IMR-90 (cell line): ENCODE data around the gene AJM1. TPM values are rescaled to one million over a fixed set of nuclear protein-coding genes. Genes with fewer than 3 reads are reported as not detected.

ENCODE experiments used
- ATAC-seq: fragments of 200-7000 bp; cut with Tn5 transposase; 2 replicates; pipeline ENCODE4 v1.9.1; 2020; ENCODE audit warnings: low read depth, mild to moderate bottlenecking, moderate library complexity
- BruUV-seq: library from RNA; stranded (reverse); fragments of 400-500 nt; replicated peaks from 2 replicates; lab custom pipeline; 2021; lab: Mats Ljungman, UMichigan
- CTCF ChIA-PET: fragments of 300-600 bp; formaldehyde crosslinking; extraction: SDS; loops from one replicate; lab custom pipeline; 2021; ENCODE audit warnings: antibody characterized with exemption; lab: Yijun Ruan, JAX
- POLR2A ChIA-PET: fragments of 300-600 bp; sonication (Branson Sonifier 250); formaldehyde crosslinking; loops from one replicate; lab custom pipeline; 2022; ENCODE audit warnings: antibody characterized with exemption; ENCODE audit not compliant: unreplicated experiment; lab: Charles Lee
- DNase-seq: peaks from one replicate; pipeline ENCODE4 v3.0.0; 2013
- H2AFZ ChIP-seq: replicated peaks from 2 replicates; pipeline ENCODE3; 2013; ENCODE audit warnings: low read length, mild to moderate bottlenecking; ENCODE audit not compliant: poor library complexity
- H2AK5ac ChIP-seq: 2 replicates; pipeline ENCODE4 v1.6.1; 2013; ENCODE audit warnings: low read depth, low read length, inconsistent platforms
- H2AK9ac ChIP-seq: replicated peaks from 2 replicates; pipeline ENCODE3; 2013; ENCODE audit warnings: mild to moderate bottlenecking, low read depth, low read length, moderate library complexity; ENCODE audit not compliant: poor library complexity
- H2BK120ac ChIP-seq: 2 replicates; pipeline ENCODE4 v1.6.1; 2013; ENCODE audit warnings: low read depth, low read length, inconsistent platforms
- H2BK15ac ChIP-seq: 3 replicates; pipeline ENCODE4 v1.6.1; 2013; ENCODE audit warnings: low read depth, low read length, inconsistent platforms
- H2BK20ac ChIP-seq: 2 replicates; pipeline ENCODE4 v1.6.1; 2013; ENCODE audit warnings: low read depth, mild to moderate bottlenecking, inconsistent platforms, low read length, moderate library complexity
- H2BK5ac ChIP-seq: 2 replicates; pipeline ENCODE4 v1.6.1; 2013; ENCODE audit warnings: mild to moderate bottlenecking, low read depth, low read length, inconsistent platforms; ENCODE audit not compliant: poor library complexity, severe bottlenecking
- H3K14ac ChIP-seq: replicated peaks from 2 replicates; pipeline ENCODE4 v1.6.1; 2013; ENCODE audit warnings: low read depth, low read length, inconsistent platforms
- H3K18ac ChIP-seq: 2 replicates; pipeline ENCODE4 v1.6.1; 2013; ENCODE audit warnings: low read depth, low read length, control low read depth
- H3K23ac ChIP-seq: 2 replicates; pipeline ENCODE4 v1.6.1; 2013; ENCODE audit warnings: low read depth, low read length, inconsistent platforms
- H3K27ac ChIP-seq: 2 replicates; pipeline ENCODE4 v1.5.1; 2013; ENCODE audit warnings: mild to moderate bottlenecking, control low read depth, low read length; ENCODE audit not compliant: insufficient read depth
- H3K27me3 ChIP-seq: 2 replicates; pipeline ENCODE4 v1.6.1; 2013; ENCODE audit warnings: low read length; ENCODE audit not compliant: control insufficient read depth, insufficient read depth
- H3K36me3 ChIP-seq: 2 replicates; pipeline ENCODE4 v1.6.1; 2013; ENCODE audit warnings: low read length, mixed read lengths; ENCODE audit not compliant: control insufficient read depth, insufficient read depth
- H3K4ac ChIP-seq: 2 replicates; pipeline ENCODE4 v1.6.1; 2013; ENCODE audit warnings: low read depth, low read length, inconsistent platforms
- H3K4me1 ChIP-seq: 2 replicates; pipeline ENCODE4 v1.6.1; 2013; ENCODE audit warnings: low read length, mixed read lengths; ENCODE audit not compliant: control insufficient read depth, insufficient read depth
- H3K4me2 ChIP-seq: 2 replicates; pipeline ENCODE4 v1.6.1; 2013; ENCODE audit warnings: low read depth, mild to moderate bottlenecking, control low read depth, low read length, moderate library complexity
- H3K4me3 ChIP-seq: 2 replicates; pipeline ENCODE4 v1.5.1; 2013; ENCODE audit warnings: low read depth, mild to moderate bottlenecking, control low read depth, low read length, moderate library complexity; ENCODE audit not compliant: insufficient read depth
- H3K56ac ChIP-seq: 2 replicates; pipeline ENCODE4 v1.6.1; 2013; ENCODE audit warnings: low read length, inconsistent platforms; ENCODE audit not compliant: insufficient read depth; ENCODE audit errors: extremely low read depth
- H3K79me1 ChIP-seq, 2 experiments: 2 replicates each; pipeline ENCODE4 v1.6.1; 2013; ENCODE audit warnings: low read length in 2 of 2, inconsistent platforms in 1 of 2, low read depth in 1 of 2
- H3K9ac ChIP-seq: 2 replicates; pipeline ENCODE4 v1.6.1; 2013; ENCODE audit warnings: low read depth, low read length, control low read depth
- H3K9me1 ChIP-seq: 2 replicates; pipeline ENCODE4 v1.6.1; 2013; ENCODE audit warnings: low read length, inconsistent platforms; ENCODE audit not compliant: insufficient read depth
- H3K9me3 ChIP-seq: 2 replicates; pipeline ENCODE4 v1.6.1; 2013; ENCODE audit warnings: low read length; ENCODE audit not compliant: control insufficient read depth, insufficient read depth
- H4K20me1 ChIP-seq: 2 replicates; pipeline ENCODE4 v1.6.1; 2013; ENCODE audit warnings: low read length, inconsistent platforms; ENCODE audit not compliant: insufficient read depth
- H4K5ac ChIP-seq: 2 replicates; pipeline ENCODE4 v1.6.1; 2013; ENCODE audit warnings: mild to moderate bottlenecking, low read depth, low read length, control low read depth
- H4K8ac ChIP-seq, 2 experiments: 2 replicates each; pipeline ENCODE4 v1.6.1; 2013; ENCODE audit warnings: low read depth in 2 of 2, low read length in 2 of 2, control low read depth in 1 of 2, inconsistent platforms in 1 of 2
- H4K91ac ChIP-seq: 2 replicates; pipeline ENCODE4 v1.6.1; 2013; ENCODE audit warnings: low read depth, low read length, inconsistent platforms; ENCODE audit not compliant: insufficient read depth
- ELK1 ChIP-seq: fragments of 150-350 bp; IDR thresholded peaks from 2 replicates; pipeline ENCODE4 v1.6.1; 2016; ENCODE audit warnings: low read depth, mild to moderate bottlenecking, low read length, moderate library complexity, borderline replicate concordance
- WGBS, 2 experiments: methylation state at CpG; one replicate each; pipeline versions ENCODE4 v1.1.5 to v1.1.7; 2013; ENCODE audit warnings: missing lambda C conversion rate in 2 of 2; ENCODE audit not compliant: insufficient read length in 1 of 2; ENCODE audit errors: extremely low coverage in 2 of 2; 5-methylcytosine and 5-hydroxymethylcytosine counted together
- dilution Hi-C: fragments of 300-500 bp; cut with HindIII; formaldehyde crosslinking; loops from one replicate; pipeline ENCODE4 v1.14.3; 2018; ENCODE audit warnings: low sequenced_read_pairs; ENCODE audit not compliant: unreplicated experiment
- in situ Hi-C: fragments of 300-500 bp; cut with MboI; formaldehyde crosslinking; loops from 3 replicates; pipeline ENCODE4 v1.14.3; 2019; ENCODE audit warnings: low sequenced_read_pairs, inconsistent platforms, mixed read lengths
- intact Hi-C: fragments of 100-400 bp; cut with micrococcal nuclease; formaldehyde crosslinking; loops from 2 replicates; pipeline ENCODE4 v1.10.0; 2022
- polyA plus RNA-seq, 3 experiments: library from polyadenylated mRNA; depleted of rRNA; stranded (reverse); fragments of >200 nt; gene quantifications; 2 replicates each; pipeline ENCODE4 v1.2.3, GENCODE V29; 2012; ENCODE audit warnings: low replicate concordance in 1 of 3
- total RNA-seq: library from RNA; depleted of rRNA; stranded (reverse); fragments of >200 nt; gene quantifications from 2 replicates; pipeline ENCODE4 v1.2.3, GENCODE V29; 2012

Gene AJM1
- total and polyA plus RNA-seq, 2 of the 4 experiments (the other 2 are of a cell fraction) = 0.18 to 1.5 TPM

GRCh38 chr9:136808075-136808805 lies 34.0 kb upstream of the AJM1 start:
- H3K9me3 ChIP-seq = no peaks in the 10 kb centered on the region
- H3K4me1 ChIP-seq = peaks cover 13% of the 10 kb centered on the region
- ATAC-seq (peak; percentile 47), DNase-seq (no peak)
- peak overlapping the region; percentile 75 for H3K4me3 ChIP-seq
- H2AFZ ChIP-seq = peak overlapping the region; percentile 99
- H2BK15ac ChIP-seq = no peak overlapping the region
- no peak overlapping the region for H2BK120ac ChIP-seq
- H4K8ac ChIP-seq = peak overlapping the region in 1 of 2 experiments; percentile 64; a peak in 2 of 4 replicates
- H3K18ac ChIP-seq = no peak overlapping the region
- H3K36me3 ChIP-seq = peaks cover 7% of the 10 kb centered on the region
- H3K23ac ChIP-seq = peak overlapping the region; percentile 70
- H3K14ac ChIP-seq = peak overlapping the region; percentile 48
- H4K5ac ChIP-seq = no peak overlapping the region
- peak overlapping the region; percentile 54; the same call in 1 of the 2 replicates for H4K91ac ChIP-seq
- peak overlapping the region; percentile 86 for H3K27ac ChIP-seq
- 1% methylated on average over 29 of the region's 93 CpGs; no CpG with 5 or more reads in 1 of the 2 experiments for WGBS, 2 experiments
- dilution Hi-C loops = no loop called here
- H3K79me1 ChIP-seq = peaks cover 32 to 53% of the 10 kb centered on the region in 2 experiments
- H4K20me1 ChIP-seq = peaks cover 19% of the 10 kb centered on the region; the same call in 1 of the 2 replicates
- no peak for TF ChIP-seq ELK1
- peak overlapping the region; percentile 52; the same call in 1 of the 2 replicates for H3K56ac ChIP-seq
- H2BK5ac ChIP-seq = peak overlapping the region; percentile 32
- in situ Hi-C loops = no loop called here
- no peak overlapping the region for H2BK20ac ChIP-seq
- peak overlapping the region; percentile 85 for H3K9ac ChIP-seq
- intact Hi-C loops = no loop called here
- H3K27me3 ChIP-seq = no peaks in the 10 kb centered on the region
- H3K9me1 ChIP-seq = peaks cover 4% of the 10 kb centered on the region
- peak overlapping the region; percentile 81 for H2AK9ac ChIP-seq
- POLR2A ChIA-PET = no interaction called here
- peak overlapping the region; percentile 83 for H3K4ac ChIP-seq
- peak overlapping the region; percentile 90 for H3K4me2 ChIP-seq
- H2AK5ac ChIP-seq = no peak overlapping the region
- no TSS peak for BruUV-seq
- CTCF ChIA-PET = no interaction called here
